HFF-Myc (cell line): ENCODE results near the gene PAF1.

Experiments used
- DNase-seq: peaks from one replicate; pipeline ENCODE4 v3.0.0-alpha.2; 2011; ENCODE audit warnings: low read depth; ENCODE audit errors: extremely low read depth
- H3K4me3 ChIP-seq: replicated peaks from 2 replicates; pipeline ENCODE4 v1.5.1; 2011; ENCODE audit warnings: low read depth, mild to moderate bottlenecking, control low read depth, low read length
- CTCF ChIP-seq: IDR thresholded peaks from 2 replicates; pipeline ENCODE4 v1.5.1; 2012; ENCODE audit warnings: mild to moderate bottlenecking, low read depth, low read length, control low read depth; ENCODE audit errors: missing control alignments

Gene PAF1

DNA sequence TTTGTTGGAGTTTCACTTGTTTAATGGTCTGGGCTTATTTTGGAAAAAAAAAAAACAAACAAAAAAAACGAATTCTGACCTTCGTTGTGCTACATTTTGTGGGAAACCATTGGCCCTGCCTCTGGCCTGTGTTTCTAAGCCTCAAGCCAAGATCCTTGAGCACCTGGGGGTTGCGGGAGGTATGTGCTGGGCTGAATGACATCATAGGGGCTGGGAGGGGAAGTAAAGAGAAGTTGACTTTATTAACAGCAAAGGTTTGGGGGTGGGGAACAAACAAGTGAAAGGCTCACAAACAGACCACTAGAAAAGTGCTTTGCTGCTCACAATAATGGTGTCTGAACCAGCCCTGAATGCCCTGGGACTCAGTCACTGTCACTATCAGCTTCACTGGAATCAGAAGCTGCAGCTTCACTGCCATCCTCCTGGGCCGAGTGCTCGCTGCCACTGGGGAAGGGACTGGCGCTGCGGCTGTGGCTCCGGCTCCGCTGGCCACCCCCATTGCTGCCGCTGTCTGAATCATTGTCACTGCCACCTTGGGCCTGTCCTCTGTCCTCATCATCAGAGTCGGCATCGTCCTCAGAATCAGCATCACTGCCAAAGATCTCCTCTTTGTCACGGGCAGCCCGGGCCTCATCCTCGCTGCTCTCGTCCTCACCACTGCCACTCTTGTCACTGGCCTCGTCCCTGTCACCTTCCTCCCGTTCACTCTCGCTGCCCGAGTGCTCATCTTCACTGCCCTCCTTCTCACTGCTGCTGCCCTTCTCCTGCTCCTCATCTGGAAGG, 5.1 kb downstream of the PAF1 start:
- no peak for DNase-seq
- TF ChIP-seq CTCF, result no peak
- H3K4me3 ChIP-seq, result no peak overlapping the region

DNA sequence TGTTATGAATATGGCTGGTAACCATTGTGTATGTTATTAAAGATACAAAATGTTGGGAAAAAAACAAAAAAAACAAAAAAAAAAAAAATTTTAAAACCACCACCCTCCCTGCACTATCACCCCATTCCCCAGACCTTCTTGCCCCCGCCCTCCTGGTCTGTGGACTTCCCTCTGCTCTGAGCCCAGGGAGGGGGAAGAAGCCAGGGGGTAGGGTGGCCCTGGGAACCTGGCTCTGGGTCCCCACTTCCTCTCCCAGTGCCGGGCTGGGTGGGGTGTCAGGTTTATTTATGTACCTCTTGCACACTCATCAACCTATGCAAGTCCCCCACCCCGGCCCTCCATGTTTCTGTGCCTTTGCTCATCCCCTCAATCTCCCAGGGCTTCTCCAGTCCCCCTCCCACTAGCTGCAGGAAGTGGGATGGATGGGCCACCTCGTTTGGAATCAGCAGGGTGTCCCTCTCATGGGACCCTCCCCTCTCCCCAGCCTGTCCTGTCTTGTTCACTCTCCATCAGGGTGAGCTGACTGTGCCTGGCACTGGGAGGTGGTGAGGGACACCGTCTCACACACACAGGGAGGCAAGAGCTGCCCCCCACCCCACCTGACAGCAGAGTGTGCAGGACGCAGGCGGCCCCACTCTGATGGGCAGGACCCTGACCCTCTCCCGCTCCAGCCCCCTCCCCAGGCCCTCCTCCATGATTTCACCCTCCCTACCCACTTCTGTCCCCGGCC, 5.9 kb downstream of the PAF1 start:
- DNase-seq, result no peak
- H3K4me3 ChIP-seq, result no peak overlapping the region
- TF ChIP-seq CTCF, result no peak

DNA sequence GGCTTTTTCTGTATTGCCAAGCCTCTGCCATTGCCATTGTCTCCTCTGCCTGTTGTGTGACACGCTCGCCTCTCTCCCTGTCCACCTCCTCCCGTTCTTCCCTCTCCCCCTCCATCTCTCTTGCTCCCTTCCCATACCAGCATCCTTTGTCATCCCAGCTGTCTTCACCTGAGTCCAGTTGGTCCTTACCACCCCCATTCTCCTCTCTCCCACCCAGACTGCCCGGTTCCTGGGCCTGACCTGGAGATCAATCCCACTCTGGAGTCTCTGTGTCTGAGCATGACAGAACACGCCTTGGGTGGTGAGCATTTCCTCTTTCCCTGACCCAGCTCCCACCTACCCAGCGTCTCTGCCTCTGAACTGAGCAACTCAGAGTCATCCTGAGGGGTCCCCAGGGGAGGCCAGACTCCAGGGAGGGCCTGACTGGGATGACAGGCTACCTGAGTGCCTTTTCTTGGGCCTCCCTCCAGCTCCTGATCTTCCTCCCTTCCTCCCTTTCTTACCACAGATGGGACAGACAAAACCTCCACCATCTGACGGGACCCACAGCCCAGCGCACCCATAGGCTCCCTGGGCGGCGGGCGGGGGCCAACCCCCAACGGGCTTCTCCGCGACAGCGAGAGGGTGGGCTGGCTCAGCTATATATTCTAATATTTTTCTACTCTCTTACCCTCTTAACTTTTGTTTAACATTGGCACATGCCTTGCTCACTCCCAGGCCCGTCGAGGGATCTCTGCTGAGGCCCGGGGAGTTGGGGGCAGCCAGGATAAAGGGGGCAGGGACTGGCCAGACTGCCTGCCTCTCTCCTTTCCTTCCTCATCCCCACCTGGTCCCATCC, 7.7 kb downstream of the PAF1 start:
- no peak for DNase-seq
- H3K4me3 ChIP-seq, result no peak overlapping the region
- TF ChIP-seq CTCF, result no peak

- no peak for DNase-seq
- TF ChIP-seq CTCF, result no peak
- no peak overlapping the region for H3K4me3 ChIP-seq
Measured at GRCh38 chr19:39381910-39382611, 8.8 kb downstream of the PAF1 start.

GRCh38 chr19:39380521-39381502, 10.1 kb downstream of the PAF1 start:
- H3K4me3 ChIP-seq, result no peak overlapping the region
- no peak for DNase-seq
- TF ChIP-seq CTCF, result no peak
